Measurements from ENCODE around the gene PROM1.

DNA sequence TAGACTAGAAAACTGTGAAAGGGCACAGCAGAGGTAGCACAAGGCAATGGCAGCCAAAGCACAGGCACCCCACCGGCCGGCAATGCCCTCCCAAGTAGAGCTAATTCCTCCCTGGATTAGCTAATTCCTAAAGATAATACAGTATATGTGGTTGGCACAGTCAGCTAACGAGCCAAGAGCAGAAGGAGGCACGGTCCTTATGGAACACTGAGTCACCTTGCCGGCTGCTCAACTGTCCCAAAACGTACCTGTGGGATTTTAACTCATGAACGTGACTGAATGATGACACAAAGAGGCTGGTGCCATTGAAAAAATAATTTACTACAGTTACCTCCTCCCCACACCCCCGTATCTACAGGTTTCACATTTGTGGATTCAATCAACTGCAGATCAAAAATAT, 136.1 kb downstream of the PROM1 start:
- TF ChIP-seq, protein P1, sequence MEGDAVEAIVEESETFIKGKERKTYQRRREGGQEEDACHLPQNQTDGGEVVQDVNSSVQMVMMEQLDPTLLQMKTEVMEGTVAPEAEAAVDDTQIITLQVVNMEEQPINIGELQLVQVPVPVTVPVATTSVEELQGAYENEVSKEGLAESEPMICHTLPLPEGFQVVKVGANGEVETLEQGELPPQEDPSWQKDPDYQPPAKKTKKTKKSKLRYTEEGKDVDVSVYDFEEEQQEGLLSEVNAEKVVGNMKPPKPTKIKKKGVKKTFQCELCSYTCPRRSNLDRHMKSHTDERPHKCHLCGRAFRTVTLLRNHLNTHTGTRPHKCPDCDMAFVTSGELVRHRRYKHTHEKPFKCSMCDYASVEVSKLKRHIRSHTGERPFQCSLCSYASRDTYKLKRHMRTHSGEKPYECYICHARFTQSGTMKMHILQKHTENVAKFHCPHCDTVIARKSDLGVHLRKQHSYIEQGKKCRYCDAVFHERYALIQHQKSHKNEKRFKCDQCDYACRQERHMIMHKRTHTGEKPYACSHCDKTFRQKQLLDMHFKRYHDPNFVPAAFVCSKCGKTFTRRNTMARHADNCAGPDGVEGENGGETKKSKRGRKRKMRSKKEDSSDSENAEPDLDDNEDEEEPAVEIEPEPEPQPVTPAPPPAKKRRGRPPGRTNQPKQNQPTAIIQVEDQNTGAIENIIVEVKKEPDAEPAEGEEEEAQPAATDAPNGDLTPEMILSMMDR (conservative IDR thresholded peaks at IDR 0.05; ENCODE audit: low read depth in 2 of 2): no peak
- TF ChIP-seq EZH2 (IDR thresholded peaks at IDR 0.05; ENCODE audit: low read depth, unreplicated experiment): no peak
- TF ChIP-seq EZH2phosphoT487 (IDR thresholded peaks at IDR 0.05; ENCODE audit: unreplicated experiment): no peak
- TF ChIP-seq ZNF114 (CRISPR knock-in tag; IDR thresholded peaks at IDR 0.05): no peak
- no peak for TF ChIP-seq REST (IDR thresholded peaks at IDR 0.05; ENCODE audit: unreplicated experiment)
